ENCODE results near the gene CAPZB. TPM values are rescaled to one million over a fixed set of nuclear protein-coding genes. Genes with fewer than 3 reads are reported as not detected.

The CAPZB gene
- total RNA-seq, 1 donor from 2014 or later = 267 TPM

DNA sequence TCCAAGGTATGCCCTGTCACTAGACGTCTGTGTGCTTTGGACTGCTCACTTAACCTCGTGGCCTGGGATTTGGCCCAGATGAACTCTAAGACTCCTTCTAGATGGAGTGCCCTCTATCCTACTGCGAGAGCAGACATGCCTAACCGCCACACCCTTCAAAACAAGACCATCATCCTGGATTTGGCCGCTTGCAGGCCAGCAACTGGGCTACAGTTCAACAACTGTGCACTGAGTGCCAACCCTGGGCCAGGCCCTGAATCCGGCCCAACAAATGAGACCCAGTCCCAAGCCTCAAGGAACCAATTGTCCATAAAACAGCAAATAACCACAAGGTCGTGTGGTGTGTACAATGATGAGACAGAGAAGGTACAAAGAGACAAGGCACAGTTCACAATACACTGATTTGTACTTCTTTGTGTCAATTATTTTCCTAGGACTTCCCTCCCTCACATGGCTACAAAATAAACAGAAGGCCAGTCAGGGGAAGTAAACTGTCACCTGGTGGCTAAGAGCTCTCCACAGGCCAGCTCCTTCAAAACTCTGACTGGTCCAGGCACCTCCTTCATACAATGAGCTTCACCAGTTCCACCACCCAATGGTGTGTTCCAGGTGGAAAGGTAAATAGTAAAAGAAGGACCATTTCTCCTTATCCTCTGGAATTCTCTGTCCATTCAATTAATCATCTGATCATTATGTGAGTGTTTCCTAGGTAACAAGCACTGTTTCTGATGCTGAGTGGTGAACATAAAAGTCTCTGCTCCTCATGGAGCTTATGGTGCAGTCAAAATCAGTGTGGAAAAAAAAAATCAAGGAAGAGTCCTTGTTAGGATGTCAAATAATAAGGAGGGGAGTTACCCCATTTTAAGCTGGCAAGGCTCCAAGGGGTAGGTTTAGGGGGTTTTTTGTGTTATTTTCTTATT is 60.4 kb downstream of the CAPZB start:
- DNase-seq (ENCODE audit: missing footprints) (no peak), ATAC-seq (peak; percentile 35)
- intact Hi-C loops (cut with DNase I) = no loop called here

- intact Hi-C loops (cut with DNase I) = no loop called here
- ATAC-seq = peak; percentile 25
- DNase-seq (ENCODE audit: missing footprints) = no peak
Measured at GRCh38 chr1:19423130-19423529, 62.2 kb downstream of the CAPZB start.

GRCh38 chr1:19421365-19421764 is 64.0 kb downstream of the CAPZB start:
- DNase-seq (ENCODE audit: missing footprints) (no peak), ATAC-seq (no peak)
- intact Hi-C loops (cut with DNase I) = no loop called here

DNA sequence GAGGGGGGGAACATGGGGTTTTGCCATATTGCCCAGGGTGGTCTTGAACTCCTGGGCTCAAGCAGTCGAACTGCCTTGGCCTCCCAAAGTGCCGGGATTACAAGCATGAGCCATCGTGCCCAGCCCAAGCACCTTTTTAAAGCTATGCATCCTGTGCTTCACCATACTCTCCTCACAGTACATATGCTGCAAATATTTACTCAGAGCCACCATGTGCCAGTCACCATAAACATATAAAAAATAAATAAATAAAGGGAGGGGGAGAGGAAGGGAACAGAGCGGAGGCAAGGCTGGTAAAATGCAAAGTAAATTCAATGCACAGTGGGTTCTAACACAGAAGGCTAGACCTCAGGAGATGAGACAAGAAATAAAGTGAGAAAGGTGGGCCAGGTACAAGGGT is 64.7 kb downstream of the CAPZB start:
- DNase-seq (ENCODE audit: missing footprints) = no peak
- intact Hi-C loops (cut with DNase I) = no loop called here
- ATAC-seq = no peak

DNA sequence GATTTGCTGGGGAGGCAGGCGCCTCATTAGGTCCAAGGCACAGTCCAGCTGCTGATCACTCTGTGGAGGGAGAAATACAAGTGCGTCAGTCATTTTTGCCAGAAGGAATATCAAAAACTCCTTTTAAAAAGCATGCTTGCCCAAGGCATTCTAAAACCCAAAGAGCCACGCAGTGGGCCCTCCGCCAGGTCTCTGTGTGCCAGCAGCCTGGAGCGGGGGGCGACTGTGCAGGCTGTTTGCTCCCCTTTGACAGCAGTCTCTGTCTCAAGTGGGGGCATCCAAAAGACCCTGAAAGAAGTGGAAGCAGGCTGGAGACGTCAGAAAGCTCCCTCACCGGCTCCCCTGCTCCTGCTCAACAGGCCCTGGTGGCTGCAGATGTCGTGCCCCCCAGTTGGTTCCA is 65.6 kb downstream of the CAPZB start:
- intact Hi-C loops (cut with DNase I) = no loop called here
- ATAC-seq = no peak
- DNase-seq (ENCODE audit: missing footprints) = no peak

- intact Hi-C loops (cut with DNase I) = no loop called here
- no peak for DNase-seq (ENCODE audit: missing footprints)
- no peak for ATAC-seq
Measured at GRCh38 chr1:19418503-19418971, 66.8 kb downstream of the CAPZB start.

DNA sequence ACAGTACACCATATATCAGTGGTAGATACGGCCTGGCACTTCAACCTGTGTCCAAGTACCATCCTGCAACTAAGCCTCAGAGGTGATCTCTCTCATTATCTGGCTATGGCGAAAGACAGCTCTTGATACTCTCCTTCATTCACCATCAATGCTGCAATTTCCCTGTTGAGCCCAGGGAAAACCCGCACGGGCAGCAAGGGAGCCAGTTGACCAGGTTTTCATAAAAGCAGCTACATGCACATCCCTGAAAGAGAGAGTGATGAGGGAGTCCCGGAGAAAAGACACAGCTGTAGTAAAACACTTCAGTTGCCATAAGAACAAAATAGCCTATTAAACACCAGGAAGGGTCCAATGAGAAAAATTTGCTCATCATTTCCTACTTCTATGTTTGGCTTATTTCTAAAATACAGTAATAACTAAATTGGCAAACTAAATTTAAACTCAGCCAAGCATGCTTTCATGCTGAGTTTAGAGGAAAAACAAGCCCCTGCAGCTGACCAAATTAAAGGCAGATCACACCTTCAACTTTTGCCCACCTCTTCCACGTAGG is 68.3 kb downstream of the CAPZB start:
- ATAC-seq (no peak), DNase-seq (ENCODE audit: missing footprints) (no peak)

GRCh38 chr1:19416145-19416544 is 69.2 kb downstream of the CAPZB start:
- ATAC-seq = no peak
- intact Hi-C loops (cut with DNase I) = no loop called here
- no peak for DNase-seq (ENCODE audit: missing footprints)

More for the DNA sequence above, 68.3 kb downstream of the CAPZB start:
- intact Hi-C loops (cut with DNase I) = no loop called here

DNA sequence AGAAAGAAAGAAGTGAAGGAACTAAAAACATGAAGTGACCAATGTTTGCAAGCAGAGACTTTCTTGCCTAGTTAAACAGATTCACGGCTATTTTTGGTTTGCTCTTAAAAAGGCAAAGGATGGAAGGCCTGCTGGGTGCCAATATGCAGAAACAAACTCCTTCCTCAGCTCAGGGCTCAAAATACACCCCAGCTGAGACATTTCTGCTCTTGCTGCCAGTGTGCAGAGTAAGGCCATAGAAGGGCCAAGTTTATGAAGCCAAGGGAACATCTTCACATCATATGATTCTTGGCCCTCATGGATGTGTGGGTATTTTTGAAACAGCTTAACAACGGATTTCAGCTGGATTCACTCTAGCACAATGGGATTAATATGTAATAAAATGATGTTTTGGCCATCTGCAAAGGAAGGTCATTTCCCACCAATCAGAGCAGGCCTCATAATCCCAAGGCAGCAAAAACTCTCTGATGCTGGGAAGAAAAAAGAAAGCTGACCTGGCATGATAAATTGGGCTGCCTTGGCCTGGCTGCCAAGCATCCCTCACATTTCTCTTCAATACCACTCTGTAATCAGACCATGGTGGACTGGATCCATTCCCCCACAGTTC is 70.7 kb downstream of the CAPZB start:
- DNase-seq (ENCODE audit: missing footprints) (no peak), ATAC-seq (peak; percentile 67)
- intact Hi-C loops (cut with DNase I) = no loop called here

GRCh38 chr1:19413999-19414398 is 71.3 kb downstream of the CAPZB start:
- intact Hi-C loops (cut with DNase I) = no loop called here
- no peak for DNase-seq (ENCODE audit: missing footprints)
- ATAC-seq = no peak

DNA sequence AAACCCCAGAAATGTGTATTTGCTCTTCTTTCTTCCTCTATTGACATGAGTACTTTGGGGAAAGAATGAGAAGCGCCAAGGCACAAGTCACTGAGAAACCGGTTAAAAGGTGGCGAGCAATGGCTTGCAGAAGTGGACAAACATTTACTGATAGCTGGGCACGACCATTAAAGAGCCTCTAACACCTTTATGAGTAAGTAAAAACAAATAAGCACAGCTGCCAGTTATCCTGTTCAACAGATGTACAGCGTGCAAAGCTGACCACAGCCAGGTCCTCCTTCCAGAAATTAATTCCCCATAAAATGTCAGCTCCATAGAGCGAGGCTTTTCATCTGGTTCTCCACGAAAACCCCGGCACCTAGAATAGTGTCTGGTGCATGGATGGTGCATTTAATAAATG is 72.7 kb downstream of the CAPZB start:
- DNase-seq (ENCODE audit: missing footprints) (no peak), ATAC-seq (no peak)
- intact Hi-C loops (cut with DNase I) = no loop called here

DNA sequence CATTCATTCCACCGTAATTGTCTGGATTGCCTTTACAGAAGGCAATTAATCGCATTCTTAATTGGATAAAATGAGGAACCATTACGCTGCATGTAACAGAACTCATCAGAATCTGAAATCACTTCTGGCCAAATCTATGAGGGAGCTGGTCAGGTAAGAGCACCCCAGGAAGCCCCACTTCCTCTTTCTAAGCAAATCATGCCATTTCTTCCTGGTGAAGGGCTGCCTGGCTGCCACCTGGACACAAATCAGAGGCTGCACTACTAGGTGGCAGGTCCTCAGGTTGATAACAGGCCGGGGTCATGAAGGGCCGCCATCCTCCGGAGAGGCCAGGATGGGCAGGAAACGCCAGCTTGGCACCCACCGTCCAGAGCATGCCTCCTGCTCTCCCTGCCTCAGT is 73.7 kb downstream of the CAPZB start:
- ATAC-seq = no peak
- intact Hi-C loops (cut with DNase I) = no loop called here
- no peak for DNase-seq (ENCODE audit: missing footprints)

DNA sequence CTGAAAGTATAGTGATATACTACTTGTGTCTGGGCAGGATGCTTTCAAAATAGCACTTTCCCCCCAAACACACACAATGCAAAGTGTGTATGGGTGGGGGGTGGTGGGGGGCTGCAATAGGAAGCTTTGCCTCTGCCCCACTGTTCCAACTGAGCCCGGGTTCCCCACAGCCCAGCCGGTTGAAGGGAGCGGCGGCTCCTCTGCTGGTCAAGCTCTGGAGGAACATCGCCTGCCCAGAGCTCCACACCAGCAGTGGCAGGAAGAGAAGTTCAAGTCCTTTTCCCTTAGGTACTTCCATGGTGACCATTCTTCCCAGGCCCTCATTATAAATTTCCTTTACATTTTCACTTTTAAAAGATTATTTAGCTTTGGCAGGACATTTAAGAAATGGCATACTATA is 74.9 kb downstream of the CAPZB start:
- intact Hi-C loops (cut with DNase I) = no loop called here
- ATAC-seq = no peak
- no peak for DNase-seq (ENCODE audit: missing footprints)

DNA sequence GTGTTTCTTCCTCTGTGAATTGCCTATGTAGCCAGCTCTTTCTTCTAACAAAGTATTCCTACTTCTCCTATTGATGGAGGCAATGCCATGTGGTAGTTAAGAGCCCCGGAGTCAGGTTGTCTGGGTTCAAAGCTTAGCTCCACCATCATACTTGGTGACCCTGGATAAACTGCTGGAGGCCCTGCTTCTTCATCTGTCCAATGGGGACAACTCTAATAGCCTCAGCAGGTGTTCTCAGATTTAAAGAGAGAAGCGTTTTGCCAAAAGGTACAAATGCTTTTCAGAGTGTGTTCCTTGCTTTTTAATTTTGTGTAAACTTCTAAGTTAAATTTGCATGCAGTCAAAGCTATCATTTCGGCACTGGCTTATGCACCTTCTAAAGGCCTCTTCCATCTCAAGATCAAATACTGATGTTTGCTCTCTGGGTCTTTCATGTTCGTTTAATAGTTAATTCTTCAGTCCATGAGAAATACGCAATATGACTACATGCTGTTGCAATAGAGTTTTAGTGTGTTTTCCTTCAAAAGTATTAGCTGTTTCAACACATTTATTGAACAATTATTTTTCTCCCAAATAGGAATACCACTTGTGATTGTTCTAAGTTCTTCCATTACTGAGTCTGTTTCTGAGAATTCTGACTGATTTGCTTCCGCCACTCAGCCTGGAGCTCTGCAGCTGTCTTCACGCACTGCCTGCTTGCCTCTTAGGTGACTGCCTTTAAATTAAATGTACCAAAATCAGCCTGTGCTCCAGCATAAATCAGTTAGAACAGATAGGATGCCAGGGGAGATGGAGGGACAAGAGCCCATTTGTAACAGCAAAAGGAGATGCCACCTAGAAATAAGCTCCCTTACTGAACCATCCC is 75.6 kb downstream of the CAPZB start:
- ATAC-seq (no peak), DNase-seq (ENCODE audit: missing footprints) (no peak)
- intact Hi-C loops (cut with DNase I) = no loop called here

- ATAC-seq (no peak), DNase-seq (ENCODE audit: missing footprints) (no peak)
- intact Hi-C loops (cut with DNase I) = no loop called here
Measured at GRCh38 chr1:19407494-19408096, 77.7 kb downstream of the CAPZB start.

DNA sequence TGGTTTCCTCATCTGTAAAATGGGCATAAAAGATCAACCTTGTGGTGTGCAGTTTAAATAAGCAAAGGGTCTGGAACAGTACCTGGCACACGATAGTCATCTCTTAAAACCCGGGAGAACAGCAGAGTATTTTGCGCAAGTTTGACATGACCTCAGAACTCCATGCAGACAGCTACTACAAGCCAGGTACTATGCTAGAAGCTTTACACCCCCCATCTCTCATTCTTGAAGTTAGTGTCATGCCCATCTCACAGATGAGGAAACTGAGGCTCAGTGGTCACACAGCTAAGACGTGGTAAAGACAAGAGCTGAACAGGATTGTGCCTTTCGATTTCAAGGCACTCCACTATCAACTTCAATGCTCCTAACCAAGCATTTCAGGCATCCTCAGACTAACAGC is 78.7 kb downstream of the CAPZB start:
- no peak for ATAC-seq
- no peak for DNase-seq (ENCODE audit: missing footprints)
- intact Hi-C loops (cut with DNase I) = no loop called here

DNA sequence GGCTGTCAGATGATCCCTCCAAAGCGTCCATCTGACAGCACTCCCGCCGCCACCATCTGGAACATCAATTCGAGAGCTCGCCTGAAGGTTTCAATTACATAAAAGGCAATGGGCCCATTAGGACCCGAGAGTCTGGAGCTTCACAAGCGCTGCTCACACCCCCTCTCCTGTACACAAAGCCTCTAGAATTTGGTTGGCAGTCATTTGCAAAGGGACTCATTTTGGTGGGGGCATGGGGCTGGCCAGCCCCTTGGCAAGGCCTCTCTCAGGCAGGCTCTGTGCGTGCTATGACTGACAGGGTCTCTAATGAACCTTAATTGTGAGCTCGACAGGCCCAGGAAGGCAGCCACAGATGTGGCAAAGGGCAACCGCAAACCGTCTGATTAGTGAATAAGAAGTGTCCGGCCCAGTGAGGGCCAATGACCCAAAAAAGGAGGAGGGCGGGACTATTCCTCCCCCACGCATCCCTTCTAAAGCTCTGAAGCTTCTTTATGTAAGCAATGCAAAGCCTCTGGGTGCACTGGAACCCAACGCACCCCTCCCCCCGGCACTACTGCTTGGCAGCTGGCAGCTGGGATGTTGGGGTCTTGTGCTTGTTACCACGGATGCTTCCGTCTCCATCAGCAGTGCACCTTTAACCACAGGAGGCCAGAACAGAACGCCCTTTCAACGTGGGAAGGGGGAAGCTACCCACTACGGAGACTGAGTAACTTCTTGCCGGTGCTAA is 79.4 kb downstream of the CAPZB start:
- intact Hi-C loops (cut with DNase I) = no loop called here
- ATAC-seq (no peak), DNase-seq (ENCODE audit: missing footprints) (no peak)

- ATAC-seq = peak; percentile 62
- DNase-seq (ENCODE audit: missing footprints) = no peak
- intact Hi-C loops (cut with DNase I) = no loop called here
Measured at GRCh38 chr1:19405195-19405760, 80.1 kb downstream of the CAPZB start.

Data from Right ventricle myocardium inferior (tissue), 1 donor.